Liver (tissue), 3 donors: ENCODE results near the gene CHMP4A.

Experiments used
- EGR1 ChIP-seq, 2 donors: IDR thresholded peaks; 2 replicates each; pipeline ENCODE4 v1.6.1; 2016 to 2018; ENCODE audit warnings: antibody characterized with exemption in 2 of 2, low read depth in 2 of 2
- JUND ChIP-seq, 2 donors: IDR thresholded peaks; 2 replicates each; pipeline ENCODE4 v1.6.1; 2016; ENCODE audit warnings: antibody characterized with exemption in 2 of 2
- RXRA ChIP-seq, 2 donors: IDR thresholded peaks; 2 replicates each; pipeline ENCODE4 v1.6.1; 2017 to 2018; ENCODE audit warnings: antibody characterized with exemption in 2 of 2, mild to moderate bottlenecking in 1 of 2
- SP1 ChIP-seq: IDR thresholded peaks from 2 replicates; pipeline ENCODE4 v1.6.1; 2018; ENCODE audit warnings: antibody characterized with exemption, mild to moderate bottlenecking
- TAF1 ChIP-seq: conservative IDR thresholded peaks from 2 replicates; pipeline ENCODE4 v1.6.1; 2016; ENCODE audit warnings: antibody characterized with exemption, mild to moderate bottlenecking
- YY1 ChIP-seq: IDR thresholded peaks from 2 replicates; pipeline ENCODE4 v1.6.1; 2016; ENCODE audit warnings: antibody characterized with exemption, mild to moderate bottlenecking
- TF ChIP-seq, protein P1 (sequence below): fragments of 150-350 bp; IDR thresholded peaks from 2 replicates; pipeline ENCODE4 v1.5.1; 2017; ENCODE audit warnings: improper control_type of control experiment, low read depth, low read length; ENCODE audit not compliant: missing input control
- TF ChIP-seq, protein P2 (sequence below): IDR thresholded peaks from 2 replicates; pipeline ENCODE4 v1.6.1; 2016; ENCODE audit warnings: antibody characterized with exemption
- TF ChIP-seq, protein P3 (sequence below): IDR thresholded peaks from 2 replicates; pipeline ENCODE4 v1.6.1; 2016; ENCODE audit warnings: antibody characterized with exemption, mild to moderate bottlenecking
- TF ChIP-seq, protein P4 (sequence below): IDR thresholded peaks from 2 replicates; pipeline ENCODE4 v1.6.1; 2016; ENCODE audit warnings: antibody characterized with exemption
- donor health status: healthy.
- donor health status: healthy.

DNA sequence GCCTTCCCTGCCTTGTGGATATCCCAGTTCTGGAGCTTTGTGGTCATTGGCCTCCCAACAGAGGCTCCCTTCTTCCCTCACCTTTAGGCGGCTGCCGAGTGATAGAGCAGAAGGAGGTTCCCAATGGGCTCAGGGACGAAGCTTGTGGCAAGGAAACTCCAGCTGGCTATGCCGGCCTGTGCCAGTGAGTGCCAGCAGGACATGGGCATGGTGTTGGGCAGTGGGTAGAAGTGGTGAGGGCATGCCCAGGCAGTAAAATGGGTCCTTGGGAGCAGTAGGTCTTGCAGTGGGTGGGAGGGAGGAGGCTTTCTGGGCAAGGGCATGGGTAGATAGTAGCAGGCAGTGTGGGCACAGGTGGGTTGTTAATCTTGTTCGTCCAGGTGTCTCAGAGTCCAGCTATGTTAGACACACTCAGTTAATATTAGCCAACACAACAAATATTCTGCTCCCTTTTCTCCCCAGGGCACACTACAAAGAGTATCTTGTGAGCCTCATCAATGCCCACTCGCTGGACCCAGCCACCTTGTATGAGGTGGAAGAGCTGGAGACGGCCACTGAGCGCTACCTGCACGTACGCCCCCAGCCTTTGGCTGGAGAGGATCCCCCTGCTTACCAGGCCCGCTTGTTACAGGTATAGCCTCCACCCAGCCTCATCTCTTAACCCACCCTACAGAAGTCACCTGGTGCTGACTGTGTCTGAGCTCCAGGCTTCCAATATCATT lies 53.4 kb downstream of the CHMP4A start:
- TF ChIP-seq, protein P1, sequence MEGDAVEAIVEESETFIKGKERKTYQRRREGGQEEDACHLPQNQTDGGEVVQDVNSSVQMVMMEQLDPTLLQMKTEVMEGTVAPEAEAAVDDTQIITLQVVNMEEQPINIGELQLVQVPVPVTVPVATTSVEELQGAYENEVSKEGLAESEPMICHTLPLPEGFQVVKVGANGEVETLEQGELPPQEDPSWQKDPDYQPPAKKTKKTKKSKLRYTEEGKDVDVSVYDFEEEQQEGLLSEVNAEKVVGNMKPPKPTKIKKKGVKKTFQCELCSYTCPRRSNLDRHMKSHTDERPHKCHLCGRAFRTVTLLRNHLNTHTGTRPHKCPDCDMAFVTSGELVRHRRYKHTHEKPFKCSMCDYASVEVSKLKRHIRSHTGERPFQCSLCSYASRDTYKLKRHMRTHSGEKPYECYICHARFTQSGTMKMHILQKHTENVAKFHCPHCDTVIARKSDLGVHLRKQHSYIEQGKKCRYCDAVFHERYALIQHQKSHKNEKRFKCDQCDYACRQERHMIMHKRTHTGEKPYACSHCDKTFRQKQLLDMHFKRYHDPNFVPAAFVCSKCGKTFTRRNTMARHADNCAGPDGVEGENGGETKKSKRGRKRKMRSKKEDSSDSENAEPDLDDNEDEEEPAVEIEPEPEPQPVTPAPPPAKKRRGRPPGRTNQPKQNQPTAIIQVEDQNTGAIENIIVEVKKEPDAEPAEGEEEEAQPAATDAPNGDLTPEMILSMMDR, result no peak
- TF ChIP-seq EGR1 (IDR thresholded peaks at IDR 0.05; ENCODE audit: low read depth in 2 of 2), result no peak
- TF ChIP-seq, protein P2, sequence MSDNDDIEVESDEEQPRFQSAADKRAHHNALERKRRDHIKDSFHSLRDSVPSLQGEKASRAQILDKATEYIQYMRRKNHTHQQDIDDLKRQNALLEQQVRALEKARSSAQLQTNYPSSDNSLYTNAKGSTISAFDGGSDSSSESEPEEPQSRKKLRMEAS, result no peak
- TF ChIP-seq, protein P3, sequence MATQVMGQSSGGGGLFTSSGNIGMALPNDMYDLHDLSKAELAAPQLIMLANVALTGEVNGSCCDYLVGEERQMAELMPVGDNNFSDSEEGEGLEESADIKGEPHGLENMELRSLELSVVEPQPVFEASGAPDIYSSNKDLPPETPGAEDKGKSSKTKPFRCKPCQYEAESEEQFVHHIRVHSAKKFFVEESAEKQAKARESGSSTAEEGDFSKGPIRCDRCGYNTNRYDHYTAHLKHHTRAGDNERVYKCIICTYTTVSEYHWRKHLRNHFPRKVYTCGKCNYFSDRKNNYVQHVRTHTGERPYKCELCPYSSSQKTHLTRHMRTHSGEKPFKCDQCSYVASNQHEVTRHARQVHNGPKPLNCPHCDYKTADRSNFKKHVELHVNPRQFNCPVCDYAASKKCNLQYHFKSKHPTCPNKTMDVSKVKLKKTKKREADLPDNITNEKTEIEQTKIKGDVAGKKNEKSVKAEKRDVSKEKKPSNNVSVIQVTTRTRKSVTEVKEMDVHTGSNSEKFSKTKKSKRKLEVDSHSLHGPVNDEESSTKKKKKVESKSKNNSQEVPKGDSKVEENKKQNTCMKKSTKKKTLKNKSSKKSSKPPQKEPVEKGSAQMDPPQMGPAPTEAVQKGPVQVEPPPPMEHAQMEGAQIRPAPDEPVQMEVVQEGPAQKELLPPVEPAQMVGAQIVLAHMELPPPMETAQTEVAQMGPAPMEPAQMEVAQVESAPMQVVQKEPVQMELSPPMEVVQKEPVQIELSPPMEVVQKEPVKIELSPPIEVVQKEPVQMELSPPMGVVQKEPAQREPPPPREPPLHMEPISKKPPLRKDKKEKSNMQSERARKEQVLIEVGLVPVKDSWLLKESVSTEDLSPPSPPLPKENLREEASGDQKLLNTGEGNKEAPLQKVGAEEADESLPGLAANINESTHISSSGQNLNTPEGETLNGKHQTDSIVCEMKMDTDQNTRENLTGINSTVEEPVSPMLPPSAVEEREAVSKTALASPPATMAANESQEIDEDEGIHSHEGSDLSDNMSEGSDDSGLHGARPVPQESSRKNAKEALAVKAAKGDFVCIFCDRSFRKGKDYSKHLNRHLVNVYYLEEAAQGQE, result no peak
- no peak for TF ChIP-seq JUND (IDR thresholded peaks at IDR 0.05)
- TF ChIP-seq, protein P4, sequence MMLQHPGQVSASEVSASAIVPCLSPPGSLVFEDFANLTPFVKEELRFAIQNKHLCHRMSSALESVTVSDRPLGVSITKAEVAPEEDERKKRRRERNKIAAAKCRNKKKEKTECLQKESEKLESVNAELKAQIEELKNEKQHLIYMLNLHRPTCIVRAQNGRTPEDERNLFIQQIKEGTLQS, result no peak
- TF ChIP-seq YY1, result no peak
- TF ChIP-seq TAF1, result no peak
- no peak for TF ChIP-seq RXRA (IDR thresholded peaks at IDR 0.05)
- no peak for TF ChIP-seq SP1
